IPS-18a (cell line): Measurements from ENCODE around the gene ABCC12.
"Not testable (repeated sequence)": the region's sequence is repeated elsewhere in the genome, so short reads cannot be mapped to it uniquely, and the experiment has no call there.

ENCODE experiments used
- H3K27ac ChIP-seq: one replicate; pipeline ENCODE4 v1.5.1; 2013; ENCODE audit warnings: low read length
- H3K27me3 ChIP-seq: one replicate; pipeline ENCODE4 v1.6.1; 2013; ENCODE audit warnings: mild to moderate bottlenecking, low read length; ENCODE audit not compliant: control insufficient read depth, insufficient read depth
- H3K36me3 ChIP-seq: one replicate; pipeline ENCODE4 v1.6.1; 2013; ENCODE audit warnings: low read depth, low read length; ENCODE audit not compliant: control insufficient read depth
- H3K4me1 ChIP-seq: one replicate; pipeline ENCODE4 v1.6.1; 2013; ENCODE audit warnings: low read depth, low read length; ENCODE audit not compliant: control insufficient read depth
- H3K4me3 ChIP-seq: one replicate; pipeline ENCODE4 v1.5.1; 2013; ENCODE audit warnings: low read length
- H3K9ac ChIP-seq: one replicate; pipeline ENCODE4 v1.6.1; 2013; ENCODE audit warnings: mild to moderate bottlenecking, low read length, moderate library complexity
- H3K9me3 ChIP-seq: one replicate; pipeline ENCODE4 v1.6.1; 2013; ENCODE audit warnings: low read depth, low read length; ENCODE audit not compliant: control insufficient read depth

The ABCC12 gene

DNA sequence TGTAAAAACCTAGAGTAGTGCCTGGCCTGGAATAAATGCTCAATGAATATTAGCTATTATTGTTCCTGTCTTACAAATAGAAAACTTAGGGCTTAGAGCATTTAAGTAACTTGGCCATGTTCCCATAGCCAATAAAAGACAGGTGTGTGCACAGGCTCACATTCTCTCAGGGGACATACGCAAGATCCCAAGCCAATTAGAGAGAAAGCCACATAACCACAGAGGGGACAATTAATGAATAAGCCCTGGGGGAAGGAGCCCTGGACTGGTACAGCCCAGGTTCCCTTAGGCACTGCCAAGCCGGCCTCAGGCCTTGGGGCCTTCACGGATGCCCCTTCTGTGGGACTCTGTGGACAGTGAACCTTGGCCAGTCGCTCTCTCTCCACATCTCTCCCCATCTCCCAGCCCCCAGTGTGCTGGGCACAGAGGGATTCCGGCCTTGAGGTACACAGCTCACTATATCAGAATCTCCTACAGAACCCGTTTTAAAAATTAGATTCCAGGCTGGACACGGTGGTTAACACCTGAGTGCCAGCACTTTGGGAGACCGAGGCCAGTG, 27.3 kb upstream of the ABCC12 start:
- Histone ChIP-seq H3K9ac (no peak overlapping the region), H3K27me3 (no peaks in the 10 kb centered on the region), H3K4me1 (no peaks in the 10 kb centered on the region), H3K36me3 (no peaks in the 10 kb centered on the region), H3K9me3 (no peaks in the 10 kb centered on the region), H3K4me3 (no peak overlapping the region), H3K27ac (no peak overlapping the region)

DNA sequence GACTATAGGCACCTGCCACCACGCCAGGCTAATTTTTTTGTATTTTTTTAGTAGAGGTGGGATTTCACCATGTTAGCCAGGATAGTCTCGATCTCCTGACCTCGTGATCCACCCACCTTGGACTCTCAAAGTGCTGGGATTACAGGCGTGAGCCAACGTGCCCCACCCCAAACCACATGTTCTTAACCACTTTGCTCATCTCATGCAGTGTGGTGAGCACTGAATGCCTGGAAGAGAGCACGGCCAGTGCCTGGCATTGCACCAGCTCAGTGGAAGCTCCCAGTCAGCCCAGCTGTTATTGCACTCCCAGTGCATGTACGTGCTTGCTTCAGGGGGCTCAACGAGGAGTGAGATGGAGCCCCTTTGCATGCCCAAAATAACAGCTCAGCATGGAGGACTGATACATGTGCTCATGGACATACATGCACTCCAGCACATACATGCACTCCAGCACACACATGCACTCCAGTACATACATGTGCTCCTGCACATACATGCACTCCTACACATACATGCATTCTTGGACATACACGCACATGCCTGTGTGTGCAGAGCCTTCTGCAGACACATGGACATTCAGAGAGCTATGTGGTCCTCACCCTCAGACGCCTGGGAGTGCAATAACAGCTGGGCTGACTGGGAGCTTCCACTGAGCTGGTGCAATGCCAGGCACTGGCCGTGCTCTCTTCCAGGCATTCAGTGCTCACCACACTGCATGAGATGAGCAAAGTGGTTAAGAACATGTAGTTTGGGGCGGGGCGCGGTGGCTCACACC, 26.1 kb upstream of the ABCC12 start:
- not testable (repeated sequence) for H3K9me3 ChIP-seq, H3K27ac ChIP-seq, H3K4me1 ChIP-seq, H3K9ac ChIP-seq, H3K36me3 ChIP-seq, H3K4me3 ChIP-seq, H3K27me3 ChIP-seq

DNA sequence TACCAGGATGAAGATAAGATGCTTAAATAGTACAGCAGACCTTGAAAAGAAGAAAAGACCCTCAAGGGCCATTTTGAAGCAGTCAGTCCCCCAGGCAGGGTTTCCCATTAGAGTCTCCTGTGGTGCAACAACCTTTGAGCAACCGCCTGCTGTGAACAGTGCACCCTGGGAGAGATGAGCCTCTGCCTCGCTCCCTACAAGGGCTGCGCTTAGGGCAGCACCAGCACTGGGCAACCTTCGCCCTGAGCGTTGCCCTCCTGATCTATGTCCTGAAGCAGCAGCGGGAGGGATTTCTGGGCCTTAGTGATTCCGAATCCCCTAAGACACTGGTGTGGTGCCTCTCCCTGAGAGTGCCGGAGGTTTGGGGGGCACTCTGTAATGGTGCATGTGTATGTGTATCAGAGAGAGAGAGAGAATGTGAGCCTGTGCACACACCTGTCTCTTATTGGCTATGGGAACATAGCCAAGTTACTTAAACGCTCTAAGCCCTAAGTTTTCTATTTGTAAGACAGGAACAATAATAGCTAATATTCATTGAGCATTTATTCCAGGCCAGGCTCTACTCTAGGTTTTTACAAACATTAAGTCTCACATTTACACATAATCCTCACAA, 25.2 kb upstream of the ABCC12 start:
- H3K36me3 ChIP-seq: no peaks in the 10 kb centered on the region
- H3K9me3 ChIP-seq: no peaks in the 10 kb centered on the region
- H3K4me3 ChIP-seq: no peak overlapping the region
- no peaks in the 10 kb centered on the region for H3K4me1 ChIP-seq
- H3K27me3 ChIP-seq: no peaks in the 10 kb centered on the region
- no peak overlapping the region for H3K27ac ChIP-seq
- no peak overlapping the region for H3K9ac ChIP-seq

DNA sequence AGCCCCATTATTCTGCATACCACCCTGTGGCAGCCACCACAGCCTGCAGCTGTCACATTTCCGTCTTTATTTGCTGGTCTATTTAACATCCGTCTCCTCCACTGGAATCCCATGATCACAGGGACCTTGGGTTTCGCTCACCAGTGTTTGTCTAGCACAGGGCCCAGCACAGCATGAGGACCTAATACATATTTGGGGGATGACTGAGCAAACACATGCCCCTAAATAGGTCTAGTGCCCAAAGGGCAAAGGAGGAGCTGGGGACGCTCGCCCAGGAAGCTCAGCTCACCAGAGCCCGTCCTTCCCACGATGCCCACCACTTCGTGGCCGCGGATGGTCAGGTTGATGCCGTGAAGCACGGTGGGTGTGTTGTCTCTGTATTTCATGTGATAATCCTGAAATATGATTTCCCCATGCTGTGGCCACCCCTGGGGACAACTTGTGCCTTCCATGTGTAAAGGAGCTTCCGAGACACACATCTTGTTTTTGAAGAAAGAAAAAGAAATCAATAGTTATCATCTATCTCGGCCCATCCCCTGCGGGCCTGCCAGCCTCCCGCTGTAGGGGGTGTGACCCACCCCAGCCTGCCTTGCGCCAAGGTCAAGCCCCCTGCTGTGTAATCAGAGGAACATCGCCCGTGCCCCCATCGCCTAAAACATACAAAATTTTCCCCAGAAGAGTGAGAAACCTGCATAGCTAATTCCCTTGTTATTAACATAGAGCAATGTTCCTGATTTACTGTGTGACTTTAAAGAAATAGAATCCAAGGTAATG, 21.0 kb upstream of the ABCC12 start:
- H3K4me1 ChIP-seq: no peaks in the 10 kb centered on the region
- no peaks in the 10 kb centered on the region for H3K9me3 ChIP-seq
- H3K4me3 ChIP-seq: no peak overlapping the region
- H3K27me3 ChIP-seq: no peaks in the 10 kb centered on the region
- no peak overlapping the region for H3K9ac ChIP-seq
- H3K27ac ChIP-seq: no peak overlapping the region
- no peaks in the 10 kb centered on the region for H3K36me3 ChIP-seq

DNA sequence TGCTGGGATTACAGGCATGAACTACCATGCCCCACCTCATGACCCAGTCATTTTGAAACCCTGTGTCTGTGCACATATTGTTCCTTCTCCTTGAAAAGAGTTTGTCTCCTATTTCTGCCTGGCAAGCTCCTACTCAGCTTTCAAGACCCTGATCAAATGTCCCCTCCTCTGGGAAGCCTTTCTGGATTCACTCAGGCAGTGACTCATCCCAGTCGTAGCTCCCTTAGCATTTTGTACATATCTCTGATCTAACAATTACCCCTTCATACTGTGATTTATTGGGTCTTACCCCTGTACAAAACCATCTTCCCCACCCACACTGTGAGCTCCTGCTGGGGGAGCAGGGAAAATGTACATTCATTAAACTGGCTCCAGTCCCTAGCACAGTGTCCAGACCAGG, 18.1 kb upstream of the ABCC12 start:
- H3K27me3 ChIP-seq: no peaks in the 10 kb centered on the region
- H3K4me1 ChIP-seq: no peaks in the 10 kb centered on the region
- no peaks in the 10 kb centered on the region for H3K36me3 ChIP-seq
- H3K4me3 ChIP-seq: no peak overlapping the region
- H3K27ac ChIP-seq: no peak overlapping the region
- H3K9ac ChIP-seq: no peak overlapping the region
- no peaks in the 10 kb centered on the region for H3K9me3 ChIP-seq

DNA sequence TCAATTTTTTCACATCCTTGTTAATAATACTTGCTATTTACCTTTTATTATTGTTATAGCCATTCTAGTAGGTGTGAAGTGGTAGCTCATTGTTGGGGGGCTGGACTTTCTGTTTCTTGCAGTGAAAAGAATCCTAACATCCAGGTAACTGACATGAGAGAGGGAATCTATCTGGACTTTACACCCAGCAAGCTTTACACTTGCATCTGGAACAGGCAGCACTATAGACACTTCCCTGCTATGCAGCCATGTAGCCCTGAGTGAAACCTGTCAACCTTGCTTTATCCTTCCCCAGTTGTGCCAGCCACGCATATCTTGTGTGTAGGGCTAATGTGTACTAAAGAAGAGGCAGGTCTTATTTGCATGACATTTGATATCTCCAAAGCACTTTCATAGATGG, 16.9 kb upstream of the ABCC12 start:
- no peak overlapping the region for H3K4me3 ChIP-seq
- H3K27me3 ChIP-seq: no peaks in the 10 kb centered on the region
- no peaks in the 10 kb centered on the region for H3K4me1 ChIP-seq
- H3K9ac ChIP-seq: no peak overlapping the region
- H3K27ac ChIP-seq: no peak overlapping the region
- no peaks in the 10 kb centered on the region for H3K36me3 ChIP-seq
- H3K9me3 ChIP-seq: no peaks in the 10 kb centered on the region

DNA sequence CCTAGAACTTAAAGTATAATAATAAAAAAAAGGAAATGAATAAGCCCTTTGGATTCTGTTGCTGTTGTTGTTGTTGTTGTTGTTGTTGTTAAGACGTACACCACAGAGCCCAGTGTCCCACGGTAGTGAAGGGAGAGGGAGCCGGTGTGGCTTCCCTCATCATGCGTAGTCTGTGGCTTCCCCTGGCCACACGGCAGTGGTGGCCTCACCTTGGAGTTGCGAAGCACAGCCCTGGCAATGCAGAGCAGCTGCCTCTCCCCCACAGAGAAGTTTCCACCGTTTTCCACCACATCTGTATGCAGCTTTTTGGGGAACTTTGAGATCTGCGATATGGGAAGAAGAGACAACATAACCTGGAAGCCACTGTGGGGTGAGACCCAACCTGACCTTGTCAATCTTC, 14.1 kb upstream of the ABCC12 start:
- Histone ChIP-seq H3K9ac (no peak overlapping the region), H3K36me3 (no peaks in the 10 kb centered on the region), H3K9me3 (no peaks in the 10 kb centered on the region), H3K4me3 (no peak overlapping the region), H3K4me1 (no peaks in the 10 kb centered on the region), H3K27ac (no peak overlapping the region), H3K27me3 (no peaks in the 10 kb centered on the region)

DNA sequence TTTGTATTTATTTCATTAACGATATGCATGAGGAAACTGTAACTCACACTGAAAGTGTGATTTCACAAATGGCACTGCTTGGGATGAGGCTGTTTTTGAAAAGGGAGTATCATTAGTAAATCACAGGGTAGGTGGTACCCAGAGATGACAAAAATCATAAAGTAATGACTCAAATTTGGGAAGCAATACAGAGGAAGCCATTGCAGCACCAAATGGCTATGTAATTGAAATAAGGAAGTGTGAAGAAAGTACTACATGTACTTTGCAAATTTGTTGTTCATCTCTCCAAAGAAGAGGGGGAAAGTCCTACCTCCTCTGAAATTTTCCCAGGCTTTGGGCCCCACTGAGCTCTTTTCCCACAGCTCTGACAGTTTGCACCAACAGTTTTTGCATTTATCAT, 12.3 kb upstream of the ABCC12 start:
- Histone ChIP-seq H3K4me3 (no peak overlapping the region), H3K36me3 (no peaks in the 10 kb centered on the region), H3K4me1 (no peaks in the 10 kb centered on the region)

DNA sequence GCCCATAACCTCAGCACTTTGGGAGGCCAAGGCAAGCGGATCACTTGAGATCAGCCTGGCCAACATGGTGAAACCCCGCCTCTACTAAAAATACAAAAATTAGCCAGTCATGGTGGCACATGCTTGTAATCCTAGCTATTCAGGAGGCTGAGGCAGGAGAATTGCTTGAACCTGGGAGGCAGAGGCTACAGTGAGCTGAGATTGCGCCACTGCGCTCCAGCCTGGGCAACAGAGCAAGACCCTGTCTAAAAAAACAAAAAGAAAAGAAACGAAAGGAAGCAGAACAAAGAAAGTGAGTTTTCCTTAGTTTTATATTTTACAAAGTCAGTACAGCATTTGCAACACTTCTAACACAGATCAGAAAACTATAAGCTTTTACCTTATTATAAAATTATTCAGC, 10.8 kb upstream of the ABCC12 start:
- not testable (repeated sequence) for H3K4me1 ChIP-seq, H3K4me3 ChIP-seq, H3K9me3 ChIP-seq, H3K27me3 ChIP-seq, H3K27ac ChIP-seq, H3K9ac ChIP-seq, H3K36me3 ChIP-seq

More for the DNA sequence above, 12.3 kb upstream of the ABCC12 start:
- Histone ChIP-seq H3K9me3 (no peaks in the 10 kb centered on the region), H3K9ac (no peak overlapping the region), H3K27me3 (no peaks in the 10 kb centered on the region), H3K27ac (no peak overlapping the region)

DNA sequence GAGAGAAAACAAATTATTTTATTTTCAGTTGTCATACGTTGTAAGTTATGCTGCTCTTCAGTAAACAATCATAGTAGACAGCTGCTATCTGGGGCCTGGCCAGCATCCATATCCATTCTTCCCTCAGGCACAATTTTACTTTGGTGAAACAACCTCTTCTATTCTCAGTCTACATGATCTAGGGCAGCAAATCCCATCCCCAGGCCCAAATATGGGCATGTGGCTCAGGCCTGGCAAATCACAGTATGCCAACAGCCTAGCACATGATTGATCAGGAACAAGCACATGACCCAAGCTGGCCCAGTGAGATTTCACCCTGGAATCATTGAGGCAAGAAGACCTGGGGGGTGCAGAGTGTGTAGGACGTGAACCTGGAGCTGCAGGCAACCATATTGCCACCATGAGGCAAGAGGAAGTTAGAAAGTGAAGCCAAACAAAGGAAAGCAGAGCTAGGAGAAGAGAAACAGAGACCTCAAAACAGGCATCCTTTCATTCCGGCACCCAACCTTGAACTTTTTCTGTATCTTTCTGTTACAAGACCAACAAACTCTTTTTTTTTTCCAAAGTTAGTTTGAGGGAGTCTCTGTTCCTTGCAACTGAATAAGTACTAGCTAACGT, 10.3 kb upstream of the ABCC12 start:
- Histone ChIP-seq H3K4me3 (no peak overlapping the region), H3K27me3 (no peaks in the 10 kb centered on the region), H3K4me1 (no peaks in the 10 kb centered on the region), H3K27ac (no peak overlapping the region), H3K9ac (no peak overlapping the region), H3K36me3 (no peaks in the 10 kb centered on the region), H3K9me3 (no peaks in the 10 kb centered on the region)

DNA sequence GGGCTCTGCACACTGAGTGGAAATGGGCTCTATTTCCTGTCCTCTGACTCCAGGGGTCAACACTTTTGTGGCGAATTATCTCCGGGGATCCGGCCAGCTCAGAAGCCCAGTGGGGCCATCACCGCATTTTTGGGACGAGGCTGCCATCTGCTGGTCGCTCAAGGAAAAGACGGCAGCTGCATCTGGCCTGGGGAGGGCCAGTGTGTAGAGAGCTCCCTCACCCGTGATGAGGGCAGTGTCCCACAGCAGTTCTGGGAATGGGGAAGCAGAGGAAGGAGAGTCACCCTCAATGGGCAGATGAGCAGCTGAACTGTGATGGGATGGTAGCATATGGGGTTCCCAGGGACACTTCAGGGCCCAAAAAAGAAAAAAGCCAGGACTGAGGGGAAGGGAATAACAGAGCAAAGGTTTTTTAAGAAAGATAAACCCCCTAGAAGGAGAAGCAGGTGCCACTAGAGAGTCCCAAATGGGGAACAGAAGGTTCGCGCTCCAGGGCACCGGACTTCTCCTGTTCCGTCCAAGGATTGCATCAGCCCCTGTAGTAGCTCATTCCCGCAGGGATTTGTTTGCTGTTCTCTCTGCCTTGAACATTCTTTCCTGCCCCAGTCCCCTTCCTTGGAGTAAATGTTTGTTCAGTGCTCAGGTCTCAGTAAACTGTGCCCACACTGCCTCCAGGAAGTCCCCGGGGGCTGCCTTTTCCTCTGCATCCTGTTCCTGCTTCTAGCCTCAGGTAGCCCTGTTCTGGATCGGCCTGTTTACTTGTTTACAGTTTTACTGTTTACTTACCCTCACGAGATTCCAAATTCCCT, 9.3 kb upstream of the ABCC12 start:
- Histone ChIP-seq H3K9ac (no peak overlapping the region), H3K4me1 (no peaks in the 10 kb centered on the region), H3K9me3 (no peaks in the 10 kb centered on the region), H3K4me3 (no peak overlapping the region), H3K27ac (no peak overlapping the region), H3K36me3 (no peaks in the 10 kb centered on the region), H3K27me3 (no peaks in the 10 kb centered on the region)
